Stimulated activated effector memory CD8-positive, alpha-beta T cell treated with anti-CD3 and anti-CD28 coated beads, Interleukin-12 subunit alpha, Interleukin-12 subunit beta, amount 100 ng/mL, for 72 hours (primary cell): Measurements from ENCODE around the gene SEMA4C.

Experiments
- ATAC-seq: fragments of 150-1000 bp; cut with Tn5 transposase; 2 replicates; pipeline ENCODE4 v1.10.0; 2021
- DNase-seq, 2 donors: peaks; one replicate each; pipeline ENCODE4 v3.0.0; 2021 to 2022; ENCODE audit warnings: low spot score in 2 of 2
- H3K27ac Mint-ChIP-seq: one replicate; pipeline ENCODE4 v1.8.0; 2022; ENCODE audit warnings: mild to moderate bottlenecking, mixed read lengths
- H3K36me3 Mint-ChIP-seq: one replicate; pipeline ENCODE4 v1.8.0; 2022; ENCODE audit warnings: mild to moderate bottlenecking, mixed read lengths
- H3K4me1 Mint-ChIP-seq: one replicate; pipeline ENCODE4 v1.8.0; 2022; ENCODE audit warnings: mixed read lengths
- H3K4me3 Mint-ChIP-seq: one replicate; pipeline ENCODE4 v1.8.0; 2022; ENCODE audit warnings: mild to moderate bottlenecking, mixed read lengths
- H3K9me3 Mint-ChIP-seq: one replicate; pipeline ENCODE4 v1.8.0; 2022; ENCODE audit warnings: mixed read lengths

Gene SEMA4C

GRCh38 chr2:96832754-96833507, 36.9 kb downstream of the SEMA4C start:
- H3K4me1 Mint-ChIP-seq = no peaks in the 10 kb centered on the region
- no peak for DNase-seq
- peaks cover 88% of the 10 kb centered on the region for H3K36me3 Mint-ChIP-seq
- peak overlapping the region; percentile 3 for H3K27ac Mint-ChIP-seq
- H3K4me3 Mint-ChIP-seq = no peak overlapping the region
- ATAC-seq = no peak
- no peaks in the 10 kb centered on the region for H3K9me3 Mint-ChIP-seq

- H3K9me3 Mint-ChIP-seq = no peaks in the 10 kb centered on the region
Measured at GRCh38 chr2:96832408-96832753, 37.5 kb downstream of the SEMA4C start.

GRCh38 chr2:96831679-96832078, 38.2 kb downstream of the SEMA4C start:
- Mint-ChIP-seq H3K27ac (peak overlapping the region; percentile 52), H3K4me1 (no peaks in the 10 kb centered on the region), H3K36me3 (peaks cover 95% of the 10 kb centered on the region), H3K9me3 (no peaks in the 10 kb centered on the region), H3K4me3 (no peak overlapping the region)
- no peak for ATAC-seq
- DNase-seq = no peak

More at GRCh38 chr2:96832408-96832753, 37.5 kb downstream of the SEMA4C start:
- peaks cover 94% of the 10 kb centered on the region for H3K36me3 Mint-ChIP-seq
- no peak for ATAC-seq
- no peak overlapping the region for H3K4me3 Mint-ChIP-seq
- peak overlapping the region; percentile 52 for H3K27ac Mint-ChIP-seq
- no peaks in the 10 kb centered on the region for H3K4me1 Mint-ChIP-seq
- no peak for DNase-seq

- H3K36me3 Mint-ChIP-seq = peaks cover 93% of the 10 kb centered on the region
- no peak overlapping the region for H3K27ac Mint-ChIP-seq
- DNase-seq (no peak), ATAC-seq (no peak)
- no peaks in the 10 kb centered on the region for H3K9me3 Mint-ChIP-seq
- H3K4me1 Mint-ChIP-seq = no peaks in the 10 kb centered on the region
- H3K4me3 Mint-ChIP-seq = no peak overlapping the region
Measured at GRCh38 chr2:96830044-96830562, 39.8 kb downstream of the SEMA4C start.

GRCh38 chr2:96828874-96829273, 41.0 kb downstream of the SEMA4C start:
- peak overlapping the region; percentile 30 for H3K27ac Mint-ChIP-seq
- H3K4me1 Mint-ChIP-seq = no peaks in the 10 kb centered on the region
- no peaks in the 10 kb centered on the region for H3K9me3 Mint-ChIP-seq
- ATAC-seq (no peak), DNase-seq (no peak)
- peaks cover 83% of the 10 kb centered on the region for H3K36me3 Mint-ChIP-seq
- no peak overlapping the region for H3K4me3 Mint-ChIP-seq

GRCh38 chr2:96828436-96828835, 41.4 kb downstream of the SEMA4C start:
- no peaks in the 10 kb centered on the region for H3K4me1 Mint-ChIP-seq
- peaks cover 81% of the 10 kb centered on the region for H3K36me3 Mint-ChIP-seq
- no peak for DNase-seq
- no peak overlapping the region for H3K4me3 Mint-ChIP-seq
- no peaks in the 10 kb centered on the region for H3K9me3 Mint-ChIP-seq
- H3K27ac Mint-ChIP-seq = peak overlapping the region; percentile 30
- no peak for ATAC-seq

- Mint-ChIP-seq H3K9me3 (no peaks in the 10 kb centered on the region), H3K36me3 (peaks cover 77% of the 10 kb centered on the region), H3K4me1 (no peaks in the 10 kb centered on the region), H3K4me3 (no peak overlapping the region), H3K27ac (no peak overlapping the region)
- DNase-seq (no peak), ATAC-seq (no peak)
Measured at GRCh38 chr2:96826546-96827278, 43.2 kb downstream of the SEMA4C start.

GRCh38 chr2:96825057-96825456, 44.8 kb downstream of the SEMA4C start:
- H3K4me3 Mint-ChIP-seq = no peak overlapping the region
- no peak overlapping the region for H3K27ac Mint-ChIP-seq
- H3K4me1 Mint-ChIP-seq = peaks cover 15% of the 10 kb centered on the region
- H3K36me3 Mint-ChIP-seq = peaks cover 64% of the 10 kb centered on the region
- DNase-seq (no peak), ATAC-seq (no peak)
- no peaks in the 10 kb centered on the region for H3K9me3 Mint-ChIP-seq

GRCh38 chr2:96824079-96824870, 45.6 kb downstream of the SEMA4C start:
- no peak for ATAC-seq
- DNase-seq = no peak
- peaks cover 23% of the 10 kb centered on the region for H3K4me1 Mint-ChIP-seq
- H3K9me3 Mint-ChIP-seq = no peaks in the 10 kb centered on the region
- H3K4me3 Mint-ChIP-seq = no peak overlapping the region
- H3K27ac Mint-ChIP-seq = peak overlapping the region; percentile 26
- H3K36me3 Mint-ChIP-seq = peaks cover 64% of the 10 kb centered on the region

- Mint-ChIP-seq H3K4me3 (no peak overlapping the region), H3K4me1 (peaks cover 34% of the 10 kb centered on the region), H3K36me3 (peaks cover 61% of the 10 kb centered on the region), H3K9me3 (no peaks in the 10 kb centered on the region), H3K27ac (peak overlapping the region; percentile 26)
- no peak for DNase-seq
- ATAC-seq = no peak
Measured at GRCh38 chr2:96823198-96823597, 46.7 kb downstream of the SEMA4C start.

- Mint-ChIP-seq H3K4me1 (peaks cover 38% of the 10 kb centered on the region), H3K4me3 (no peak overlapping the region), H3K36me3 (peaks cover 60% of the 10 kb centered on the region), H3K27ac (peak overlapping the region; percentile 26), H3K9me3 (no peaks in the 10 kb centered on the region)
- ATAC-seq (no peak), DNase-seq (no peak)
Measured at GRCh38 chr2:96822786-96823185, 47.1 kb downstream of the SEMA4C start.

- H3K36me3 Mint-ChIP-seq = peaks cover 49% of the 10 kb centered on the region
Measured at GRCh38 chr2:96821113-96821675, 48.7 kb downstream of the SEMA4C start.

GRCh38 chr2:96819876-96820511, 49.9 kb downstream of the SEMA4C start:
- Mint-ChIP-seq H3K27ac (peak overlapping the region; percentile 75), H3K9me3 (no peaks in the 10 kb centered on the region), H3K4me3 (peak overlapping the region; percentile 74), H3K36me3 (peaks cover 41% of the 10 kb centered on the region), H3K4me1 (peaks cover 50% of the 10 kb centered on the region)
- DNase-seq (no peak), ATAC-seq (no peak)

More at GRCh38 chr2:96821113-96821675, 48.7 kb downstream of the SEMA4C start:
- Mint-ChIP-seq H3K9me3 (no peaks in the 10 kb centered on the region), H3K27ac (peak overlapping the region; percentile 75), H3K4me1 (peaks cover 44% of the 10 kb centered on the region), H3K4me3 (peak overlapping the region; percentile 74)
- no peak for ATAC-seq
- DNase-seq = no peak

GRCh38 chr2:96819128-96819875, 50.6 kb downstream of the SEMA4C start:
- ATAC-seq = no peak
- Mint-ChIP-seq H3K36me3 (peaks cover 40% of the 10 kb centered on the region), H3K27ac (peak overlapping the region; percentile 75), H3K4me3 (peak overlapping the region; percentile 74), H3K9me3 (no peaks in the 10 kb centered on the region), H3K4me1 (peaks cover 52% of the 10 kb centered on the region)
- DNase-seq = no peak
